ENCODE data around the gene CTNS.

CTNS gene

GRCh38 chr17:3626831-3627768 lies 9.5 kb upstream of the CTNS start:
- DNase-seq = no peak

GRCh38 chr17:3627769-3628167 lies 8.8 kb upstream of the CTNS start:
- DNase-seq = no peak

- DNase-seq = no peak
Observed at GRCh38 chr17:3630781-3631180, 5.8 kb upstream of the CTNS start.

GRCh38 chr17:3632287-3632686 lies 4.3 kb upstream of the CTNS start:
- no peak for DNase-seq

- DNase-seq = no peak
Observed at GRCh38 chr17:3635474-3636153, 946 bp upstream of the CTNS start.

- DNase-seq = no peak
Observed at GRCh38 chr17:3636908-3637373, 381 bp downstream of the CTNS start.

GRCh38 chr17:3639981-3640596 lies 3.5 kb downstream of the CTNS start:
- no peak for DNase-seq

GRCh38 chr17:3641014-3641413 lies 4.5 kb downstream of the CTNS start:
- no peak for DNase-seq

GRCh38 chr17:3641717-3642486 lies 5.3 kb downstream of the CTNS start:
- DNase-seq = no peak

GRCh38 chr17:3643889-3644349 lies 7.4 kb downstream of the CTNS start:
- no peak for DNase-seq

GRCh38 chr17:3645310-3645709 lies 8.8 kb downstream of the CTNS start:
- DNase-seq = no peak

- DNase-seq = no peak
Observed at GRCh38 chr17:3647251-3647650, 10.7 kb downstream of the CTNS start.

GRCh38 chr17:3647769-3648555 lies 11.4 kb downstream of the CTNS start:
- DNase-seq = no peak

- DNase-seq = no peak
Observed at GRCh38 chr17:3655766-3656165, 19.2 kb downstream of the CTNS start.

- DNase-seq = no peak
Observed at GRCh38 chr17:3656353-3656752, 19.8 kb downstream of the CTNS start.

GRCh38 chr17:3656755-3657587 lies 20.4 kb downstream of the CTNS start:
- DNase-seq = no peak

- no peak for DNase-seq
Observed at GRCh38 chr17:3657588-3657869, 21.0 kb downstream of the CTNS start.

GRCh38 chr17:3657874-3658783 lies 21.6 kb downstream of the CTNS start:
- no peak for DNase-seq

- no peak for DNase-seq
Observed at GRCh38 chr17:3658784-3659449, 22.4 kb downstream of the CTNS start.
